ENCODE data around the gene HS3ST6. TPM values are rescaled to one million over a fixed set of nuclear protein-coding genes. Genes with fewer than 3 reads are reported as not detected.
A peak's percentile ranks its signal among the peaks of the same experiment; 100 is the strongest.

HS3ST6 gene
- total RNA-seq, 4 donors from 2014 or later: 1.6 to 9.9 (median 6.3) TPM

GRCh38 chr16:1929578-1930337, 11.5 kb upstream of the HS3ST6 start:
- Histone ChIP-seq H3K9me3 (no peaks in the 10 kb centered on the region), H3K27me3 (peaks cover 0 to 19% (median 0%) of the 10 kb centered on the region in 4 donors), H3K4me1 (peaks cover 11 to 32% (median 12%) of the 10 kb centered on the region in 3 donors), H3K27ac (peak overlapping the region; percentile 86 to 94 (median 87)), H3K36me3 (no peaks in the 10 kb centered on the region), H3K4me3 (peak overlapping the region; percentile 47 to 79 (median 63))
- intact Hi-C loops (cut with DNase I): loop anchor here (5.0 kb wide), 1 partner anchor 57 kb away; the partner anchor contains the start of gene MEIOB
- TF ChIP-seq POLR2A (IDR thresholded peaks at IDR 0.05): peak in 1 of 4 donors; percentile 8
- TF ChIP-seq, protein P1, sequence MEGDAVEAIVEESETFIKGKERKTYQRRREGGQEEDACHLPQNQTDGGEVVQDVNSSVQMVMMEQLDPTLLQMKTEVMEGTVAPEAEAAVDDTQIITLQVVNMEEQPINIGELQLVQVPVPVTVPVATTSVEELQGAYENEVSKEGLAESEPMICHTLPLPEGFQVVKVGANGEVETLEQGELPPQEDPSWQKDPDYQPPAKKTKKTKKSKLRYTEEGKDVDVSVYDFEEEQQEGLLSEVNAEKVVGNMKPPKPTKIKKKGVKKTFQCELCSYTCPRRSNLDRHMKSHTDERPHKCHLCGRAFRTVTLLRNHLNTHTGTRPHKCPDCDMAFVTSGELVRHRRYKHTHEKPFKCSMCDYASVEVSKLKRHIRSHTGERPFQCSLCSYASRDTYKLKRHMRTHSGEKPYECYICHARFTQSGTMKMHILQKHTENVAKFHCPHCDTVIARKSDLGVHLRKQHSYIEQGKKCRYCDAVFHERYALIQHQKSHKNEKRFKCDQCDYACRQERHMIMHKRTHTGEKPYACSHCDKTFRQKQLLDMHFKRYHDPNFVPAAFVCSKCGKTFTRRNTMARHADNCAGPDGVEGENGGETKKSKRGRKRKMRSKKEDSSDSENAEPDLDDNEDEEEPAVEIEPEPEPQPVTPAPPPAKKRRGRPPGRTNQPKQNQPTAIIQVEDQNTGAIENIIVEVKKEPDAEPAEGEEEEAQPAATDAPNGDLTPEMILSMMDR (IDR thresholded peaks at IDR 0.05): peak; percentile 98 to 100 (median 100)
- DNase-seq: peak; percentile 35
- WGBS, 2 donors: 17% methylated on average over 5 of the region's 70 CpGs; no CpG with 5 or more reads in 1 of the 2 donors

GRCh38 chr16:1929105-1929504, 10.9 kb upstream of the HS3ST6 start:
- Histone ChIP-seq H3K36me3 (no peaks in the 10 kb centered on the region), H3K27me3 (peaks cover 0 to 25% (median 0%) of the 10 kb centered on the region in 4 donors), H3K9me3 (no peaks in the 10 kb centered on the region), H3K4me1 (peaks cover 11 to 36% (median 12%) of the 10 kb centered on the region in 3 donors), H3K4me3 (peak overlapping the region; percentile 47 to 79 (median 63)), H3K27ac (peak overlapping the region; percentile 86 to 94 (median 87))
- intact Hi-C loops (cut with DNase I): loop anchor here (5.0 kb wide), 1 partner anchor 57 kb away; the partner anchor contains the start of gene MEIOB
- no peak for DNase-seq
- no peak for TF ChIP-seq POLR2A (IDR thresholded peaks at IDR 0.05)
- TF ChIP-seq, protein P1 (IDR thresholded peaks at IDR 0.05): no peak
- WGBS, 2 donors: 7 to 8% methylated on average over 5 to 7 of the region's 11 CpGs

DNA sequence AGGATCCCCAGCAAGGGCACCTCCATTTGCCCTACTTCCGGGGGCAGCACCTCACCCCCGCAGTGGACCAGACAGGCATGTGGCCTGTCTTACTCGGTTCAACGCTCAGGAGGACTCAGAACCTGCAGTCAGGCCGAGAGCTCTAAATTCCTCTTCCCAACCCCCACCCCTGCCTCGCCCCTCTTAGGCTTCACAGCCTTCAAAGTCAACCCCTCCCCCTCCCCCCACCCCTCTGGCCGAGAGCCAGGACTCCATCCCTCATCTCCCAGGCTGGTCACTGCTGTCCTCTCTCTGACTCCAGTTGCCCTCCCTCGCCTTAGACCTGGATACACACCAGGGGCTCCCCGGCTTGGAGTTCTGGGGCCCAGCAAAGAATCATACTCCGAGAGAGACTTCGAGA, 8.1 kb upstream of the HS3ST6 start:
- no peak overlapping the region for H3K4me3 ChIP-seq
- no peak overlapping the region for H3K27ac ChIP-seq
- intact Hi-C loops (cut with DNase I): loop anchor here (5.0 kb wide), 1 partner anchor 54 kb away; the partner anchor contains the start of gene MEIOB
- peaks cover 21 to 42% (median 24%) of the 10 kb centered on the region in 3 donors for H3K4me1 ChIP-seq
- H3K36me3 ChIP-seq: no peaks in the 10 kb centered on the region
- H3K27me3 ChIP-seq: peaks cover 0 to 44% (median 0%) of the 10 kb centered on the region in 4 donors
- no peak for DNase-seq
- WGBS, 2 donors: 65 to 68% methylated on average over 3 to 6 of the region's 11 CpGs
- TF ChIP-seq, protein P1 (IDR thresholded peaks at IDR 0.05): no peak
- TF ChIP-seq POLR2A (IDR thresholded peaks at IDR 0.05): no peak
- H3K9me3 ChIP-seq: no peaks in the 10 kb centered on the region

DNA sequence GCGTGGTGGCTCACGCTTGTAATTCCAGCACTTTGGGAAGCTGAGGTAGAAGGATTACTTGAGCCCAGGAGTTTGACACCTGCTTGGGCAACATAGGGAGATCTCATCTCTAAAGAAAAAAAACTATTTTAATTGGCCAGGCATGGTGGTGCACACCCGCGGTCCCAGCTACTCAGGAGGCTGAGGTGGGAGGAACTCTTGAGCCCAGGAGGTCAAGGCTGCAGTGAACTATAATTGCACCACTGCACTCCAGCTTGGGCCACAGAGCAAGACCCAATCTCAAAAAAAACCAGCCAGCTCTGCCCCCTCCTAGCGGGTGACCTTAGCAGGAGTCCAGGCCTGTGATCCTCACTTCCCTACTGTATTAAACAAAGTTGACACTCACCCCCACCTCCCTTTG, 5.9 kb upstream of the HS3ST6 start:
- intact Hi-C loops (cut with DNase I): loop anchor here (5.0 kb wide), 1 partner anchor 62 kb away; no protein-coding TSS in a partner anchor
- no peaks in the 10 kb centered on the region for H3K36me3 ChIP-seq
- WGBS, 2 donors: 40 to 90% methylated on average over 3 to 5 of the region's 5 CpGs
- no peak for DNase-seq
- peak overlapping the region in 3 of 4 donors; percentile 2 to 47 (median 30) for H3K27ac ChIP-seq
- H3K9me3 ChIP-seq: no peaks in the 10 kb centered on the region
- peaks cover 6 to 66% (median 12%) of the 10 kb centered on the region in 4 donors for H3K27me3 ChIP-seq
- H3K4me3 ChIP-seq: no peak overlapping the region
- TF ChIP-seq, protein P1 (IDR thresholded peaks at IDR 0.05): no peak
- TF ChIP-seq POLR2A (IDR thresholded peaks at IDR 0.05): no peak
- peaks cover 11 to 43% (median 15%) of the 10 kb centered on the region in 3 donors for H3K4me1 ChIP-seq

Data from esophagus squamous epithelium (tissue), 5 donors.